Upper lobe of left lung (tissue), 4 donors: ENCODE data around the gene DXO.
"Not testable (repeated sequence)": the region's sequence is repeated elsewhere in the genome, so short reads cannot be mapped to it uniquely, and the experiment has no call there.

Experiments
- EP300 ChIP-seq, 4 donors: sonication (generic); formaldehyde crosslinking; IDR thresholded peaks; one replicate each; pipeline ENCODE4 v1.5.1; 2017; ENCODE audit warnings: antibody characterized with exemption in 4 of 4, control low read depth in 2 of 4
- POLR2A ChIP-seq, 4 donors: fragments of 450-650 bp; IDR thresholded peaks; one replicate each; pipeline ENCODE4 v1.5.1; 2016 to 2017; ENCODE audit warnings: antibody characterized with exemption in 4 of 4, mild to moderate bottlenecking in 2 of 4
- TF ChIP-seq, protein P1 (sequence below), 6 experiments: fragments of 450-650 bp in 4 of 6; fragments of 200-600 bp in 2 of 6; sonication (generic) in 2 of 6; IDR thresholded peaks; one replicate each; pipeline ENCODE4 v1.5.1; 2016 to 2019; ENCODE audit warnings: antibody characterized with exemption in 6 of 6

DNA sequence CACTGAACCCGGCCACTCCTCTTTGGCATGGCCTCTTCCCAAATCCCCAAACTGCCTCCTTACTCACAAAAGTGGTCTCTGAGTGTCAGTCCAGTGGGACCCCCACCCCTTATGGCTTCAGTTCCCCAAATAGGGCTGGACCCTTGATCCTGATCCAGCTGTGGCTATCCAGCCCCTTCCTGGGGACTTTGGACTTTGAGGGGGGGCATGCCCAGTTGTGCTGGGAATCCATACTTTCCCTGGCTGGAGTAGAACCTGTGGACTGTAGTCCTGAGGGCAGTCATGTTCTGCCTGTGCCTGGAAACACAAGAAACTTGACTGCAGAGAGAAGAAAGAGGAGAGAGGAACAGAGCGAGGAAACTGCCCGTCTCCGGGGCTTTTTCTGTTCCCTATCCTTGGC is 32.5 kb upstream of the DXO start:
- TF ChIP-seq, protein P1, sequence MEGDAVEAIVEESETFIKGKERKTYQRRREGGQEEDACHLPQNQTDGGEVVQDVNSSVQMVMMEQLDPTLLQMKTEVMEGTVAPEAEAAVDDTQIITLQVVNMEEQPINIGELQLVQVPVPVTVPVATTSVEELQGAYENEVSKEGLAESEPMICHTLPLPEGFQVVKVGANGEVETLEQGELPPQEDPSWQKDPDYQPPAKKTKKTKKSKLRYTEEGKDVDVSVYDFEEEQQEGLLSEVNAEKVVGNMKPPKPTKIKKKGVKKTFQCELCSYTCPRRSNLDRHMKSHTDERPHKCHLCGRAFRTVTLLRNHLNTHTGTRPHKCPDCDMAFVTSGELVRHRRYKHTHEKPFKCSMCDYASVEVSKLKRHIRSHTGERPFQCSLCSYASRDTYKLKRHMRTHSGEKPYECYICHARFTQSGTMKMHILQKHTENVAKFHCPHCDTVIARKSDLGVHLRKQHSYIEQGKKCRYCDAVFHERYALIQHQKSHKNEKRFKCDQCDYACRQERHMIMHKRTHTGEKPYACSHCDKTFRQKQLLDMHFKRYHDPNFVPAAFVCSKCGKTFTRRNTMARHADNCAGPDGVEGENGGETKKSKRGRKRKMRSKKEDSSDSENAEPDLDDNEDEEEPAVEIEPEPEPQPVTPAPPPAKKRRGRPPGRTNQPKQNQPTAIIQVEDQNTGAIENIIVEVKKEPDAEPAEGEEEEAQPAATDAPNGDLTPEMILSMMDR (IDR thresholded peaks at IDR 0.05) = not testable (repeated sequence)
- not testable (repeated sequence) for TF ChIP-seq EP300, POLR2A (IDR thresholded peaks at IDR 0.05)
